GM20431 (cell line): ENCODE measurements around the gene STAM.

Experiments
- in situ Hi-C: fragments of 300-500 bp; cut with MseI, MboI; formaldehyde crosslinking; loops from one replicate; pipeline ENCODE4 v1.15.0; 2020; ENCODE audit warnings: low sequenced_read_pairs; ENCODE audit not compliant: unreplicated experiment

STAM gene

GRCh38 chr10:17671307-17671706 lies 27.4 kb downstream of the STAM start:
- in situ Hi-C loops: no loop called here

- in situ Hi-C loops: no loop called here
Observed at GRCh38 chr10:17673471-17674061, 29.6 kb downstream of the STAM start.

- in situ Hi-C loops: no loop called here
Observed at GRCh38 chr10:17674566-17674965, 30.6 kb downstream of the STAM start.

GRCh38 chr10:17675638-17676037 lies 31.7 kb downstream of the STAM start:
- in situ Hi-C loops: no loop called here

- in situ Hi-C loops: no loop called here
Observed at GRCh38 chr10:17676919-17677318, 33.0 kb downstream of the STAM start.

GRCh38 chr10:17682236-17682946 lies 38.4 kb downstream of the STAM start:
- in situ Hi-C loops: no loop called here

GRCh38 chr10:17683541-17683940 lies 39.6 kb downstream of the STAM start:
- in situ Hi-C loops: no loop called here

GRCh38 chr10:17684537-17684936 lies 40.6 kb downstream of the STAM start:
- in situ Hi-C loops: no loop called here

GRCh38 chr10:17685233-17685840 lies 41.4 kb downstream of the STAM start:
- in situ Hi-C loops: no loop called here

- in situ Hi-C loops: no loop called here
Observed at GRCh38 chr10:17687117-17687831, 43.3 kb downstream of the STAM start.

- in situ Hi-C loops: no loop called here
Observed at GRCh38 chr10:17689137-17689536, 45.2 kb downstream of the STAM start.

GRCh38 chr10:17693009-17693408 lies 49.1 kb downstream of the STAM start:
- in situ Hi-C loops: no loop called here

GRCh38 chr10:17698696-17699095 lies 54.7 kb downstream of the STAM start:
- in situ Hi-C loops: no loop called here

GRCh38 chr10:17701301-17701700 lies 57.4 kb downstream of the STAM start:
- in situ Hi-C loops: no loop called here

- in situ Hi-C loops: no loop called here
Observed at GRCh38 chr10:17703706-17704105, 59.8 kb downstream of the STAM start.

GRCh38 chr10:17708821-17709220 lies 64.9 kb downstream of the STAM start:
- in situ Hi-C loops: no loop called here

GRCh38 chr10:17709492-17709891 lies 65.5 kb downstream of the STAM start:
- in situ Hi-C loops: no loop called here

- in situ Hi-C loops: no loop called here
Observed at GRCh38 chr10:17710181-17710580, 66.2 kb downstream of the STAM start.

GRCh38 chr10:17712053-17712452 lies 68.1 kb downstream of the STAM start:
- in situ Hi-C loops: no loop called here

- in situ Hi-C loops: no loop called here
Observed at GRCh38 chr10:17712717-17713471, 68.9 kb downstream of the STAM start.
